AG04449 (cell line): ENCODE results near the gene SMCP.

Experiments used
- CTCF ChIA-PET: fragments of 350-600 bp; formaldehyde crosslinking; extraction: SDS; loops from one replicate; lab custom pipeline; 2021; ENCODE audit warnings: antibody characterized with exemption; lab: Yijun Ruan, JAX
- POLR2A ChIA-PET: fragments of 400-600, 350-600 bp; formaldehyde crosslinking; extraction: SDS; loops from one replicate; lab custom pipeline; 2020; ENCODE audit warnings: antibody characterized with exemption, inconsistent platforms; lab: Yijun Ruan, JAX
- DNase-seq: peaks from one replicate; pipeline ENCODE4 v3.0.0-alpha.2; 2010; ENCODE audit warnings: low read depth, low spot score
- H3K4me3 ChIP-seq: 2 replicates; pipeline ENCODE4 v1.5.1; 2011; ENCODE audit warnings: low read depth, mild to moderate bottlenecking, control low read depth, low read length
- TF ChIP-seq, protein P1 (sequence below): IDR thresholded peaks from one replicate; pipeline ENCODE4 v1.5.1; 2011; ENCODE audit warnings: mild to moderate bottlenecking, moderate library complexity, low read length, control low read depth, inconsistent platforms; ENCODE audit not compliant: insufficient read depth; ENCODE audit errors: missing control alignments

The SMCP gene

DNA sequence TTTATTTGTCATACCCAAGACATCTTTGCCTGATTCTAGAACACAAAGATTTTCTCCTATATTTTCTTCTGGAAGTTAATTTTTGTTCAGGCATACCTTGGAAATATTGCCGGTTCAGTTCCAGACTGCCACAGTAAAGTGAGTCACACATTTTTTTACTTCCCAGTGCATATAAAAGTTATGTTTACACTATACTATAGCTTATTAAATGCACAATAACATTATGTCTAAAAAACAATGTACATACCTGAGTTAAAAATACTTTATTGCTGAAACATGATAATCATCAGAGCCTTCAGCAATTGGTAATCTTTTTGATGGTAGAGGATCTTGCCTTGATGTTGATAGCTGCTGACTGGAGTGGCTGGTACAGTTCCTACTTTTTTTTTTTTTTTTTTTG, 10.0 kb downstream of the SMCP start:
- CTCF ChIA-PET: interaction anchor here (1.0 to 6.2 kb wide), 3 partner anchors 9 to 37 kb away, joined by 4 to 42 read pairs (median 13); no protein-coding TSS in a partner anchor
- no peak overlapping the region for H3K4me3 ChIP-seq
- DNase-seq: no peak
- POLR2A ChIA-PET: no interaction called here
- TF ChIP-seq, protein P1, sequence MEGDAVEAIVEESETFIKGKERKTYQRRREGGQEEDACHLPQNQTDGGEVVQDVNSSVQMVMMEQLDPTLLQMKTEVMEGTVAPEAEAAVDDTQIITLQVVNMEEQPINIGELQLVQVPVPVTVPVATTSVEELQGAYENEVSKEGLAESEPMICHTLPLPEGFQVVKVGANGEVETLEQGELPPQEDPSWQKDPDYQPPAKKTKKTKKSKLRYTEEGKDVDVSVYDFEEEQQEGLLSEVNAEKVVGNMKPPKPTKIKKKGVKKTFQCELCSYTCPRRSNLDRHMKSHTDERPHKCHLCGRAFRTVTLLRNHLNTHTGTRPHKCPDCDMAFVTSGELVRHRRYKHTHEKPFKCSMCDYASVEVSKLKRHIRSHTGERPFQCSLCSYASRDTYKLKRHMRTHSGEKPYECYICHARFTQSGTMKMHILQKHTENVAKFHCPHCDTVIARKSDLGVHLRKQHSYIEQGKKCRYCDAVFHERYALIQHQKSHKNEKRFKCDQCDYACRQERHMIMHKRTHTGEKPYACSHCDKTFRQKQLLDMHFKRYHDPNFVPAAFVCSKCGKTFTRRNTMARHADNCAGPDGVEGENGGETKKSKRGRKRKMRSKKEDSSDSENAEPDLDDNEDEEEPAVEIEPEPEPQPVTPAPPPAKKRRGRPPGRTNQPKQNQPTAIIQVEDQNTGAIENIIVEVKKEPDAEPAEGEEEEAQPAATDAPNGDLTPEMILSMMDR: no peak

DNA sequence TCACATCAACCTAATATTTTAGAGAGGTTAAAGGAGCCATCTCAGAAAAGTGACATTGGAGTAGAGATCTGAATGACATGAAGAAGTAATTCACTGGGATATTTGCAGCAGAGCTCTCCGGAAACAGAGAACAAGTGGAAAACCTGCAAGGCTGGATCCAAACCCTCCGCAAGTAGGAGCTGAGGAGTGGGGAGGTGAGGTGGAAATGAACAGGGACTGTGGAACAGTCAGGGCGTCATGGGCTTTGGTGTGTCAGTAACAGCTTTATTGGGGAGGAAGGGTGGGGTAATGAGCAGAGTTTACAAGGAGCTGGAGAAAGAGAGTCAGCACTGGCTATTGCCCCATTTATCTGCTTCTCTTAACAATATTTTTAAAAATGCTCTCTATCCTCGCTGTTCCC, 20.9 kb downstream of the SMCP start:
- no peak overlapping the region for H3K4me3 ChIP-seq
- no peak for DNase-seq
- ChIA-PET CTCF (interaction anchor here (2.1 kb wide), 1 partner anchor 27 kb away, joined by 10 read pairs; no protein-coding TSS in a partner anchor), POLR2A (no interaction called here)
- TF ChIP-seq, protein P1: no peak

DNA sequence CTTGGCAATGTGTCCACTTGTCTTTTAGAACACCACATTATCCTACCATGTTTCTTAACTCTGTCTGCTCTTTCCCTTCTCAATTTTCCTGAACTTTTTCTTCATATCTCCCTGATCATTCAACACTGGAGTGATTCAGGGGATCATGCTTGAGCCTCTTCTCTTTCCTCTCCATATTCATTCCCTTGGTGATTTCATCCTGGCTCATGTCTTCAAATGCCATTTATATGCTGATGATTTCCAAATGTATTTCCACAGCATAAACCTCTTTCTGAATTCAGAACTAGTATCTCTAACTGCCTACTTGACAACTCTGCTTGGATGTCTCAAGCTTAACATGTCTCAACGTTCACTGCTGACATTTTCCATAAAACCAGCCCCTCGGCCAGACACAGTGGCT, 21.8 kb downstream of the SMCP start:
- no peak for DNase-seq
- POLR2A ChIA-PET: no interaction called here
- CTCF ChIA-PET: interaction anchor here (2.1 to 21.3 kb wide), 2 partner anchors 26 to 29 kb away, joined by 10 to 203 read pairs; no protein-coding TSS in a partner anchor

DNA sequence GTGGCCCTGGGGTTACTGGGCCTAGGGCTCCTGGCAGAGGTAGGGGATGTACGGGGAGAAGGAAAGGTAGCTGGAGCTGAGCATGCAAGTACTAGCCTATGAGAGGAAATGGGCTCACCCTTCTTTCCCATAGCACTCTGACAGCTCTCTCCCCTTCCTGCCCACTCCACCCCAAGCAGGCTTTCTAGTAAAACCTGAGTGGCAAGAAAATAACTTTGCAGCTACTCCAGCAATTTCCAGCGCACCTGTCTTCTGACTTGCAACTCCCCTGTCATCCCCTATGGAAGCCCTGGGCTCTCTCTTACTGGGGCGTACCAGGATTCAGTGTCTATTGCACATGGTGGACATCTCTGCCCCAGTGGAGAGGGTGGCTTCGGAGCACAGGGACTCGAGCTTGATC, 23.5 kb downstream of the SMCP start:
- POLR2A ChIA-PET: no interaction called here
- TF ChIP-seq, protein P1: no peak
- no peak overlapping the region for H3K4me3 ChIP-seq
- no peak for DNase-seq
- CTCF ChIA-PET: interaction anchor here (1.7 to 21.3 kb wide), 2 partner anchors 24 to 31 kb away, joined by 9 to 203 read pairs; no protein-coding TSS in a partner anchor

More for the DNA sequence above, 21.8 kb downstream of the SMCP start:
- H3K4me3 ChIP-seq: no peak overlapping the region
- TF ChIP-seq, protein P1: no peak

DNA sequence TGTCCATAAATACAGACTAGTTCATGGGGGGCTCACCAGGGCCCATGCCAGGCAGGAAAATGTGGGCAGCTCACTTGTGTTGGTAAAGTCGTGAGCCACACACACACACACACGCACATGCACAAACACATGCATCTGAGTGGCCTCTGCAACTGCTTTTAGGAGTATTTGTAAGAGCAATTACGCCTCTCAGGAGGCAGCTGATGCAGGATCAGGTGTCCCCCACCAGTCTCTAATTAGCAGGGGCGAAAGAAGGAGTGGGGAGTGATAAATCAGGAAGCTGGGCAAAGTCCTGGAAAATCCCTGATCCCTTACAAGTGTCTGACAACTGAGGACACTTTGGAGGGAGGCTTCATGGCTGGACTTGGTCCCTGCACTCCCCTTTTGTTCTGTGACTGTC, 24.5 kb downstream of the SMCP start:
- ChIA-PET CTCF (interaction anchor here (1.7 to 21.3 kb wide), 2 partner anchors 23 to 32 kb away, joined by 9 to 203 read pairs; no protein-coding TSS in a partner anchor), POLR2A (no interaction called here)
- no peak overlapping the region for H3K4me3 ChIP-seq
- TF ChIP-seq, protein P1: no peak
- no peak for DNase-seq

DNA sequence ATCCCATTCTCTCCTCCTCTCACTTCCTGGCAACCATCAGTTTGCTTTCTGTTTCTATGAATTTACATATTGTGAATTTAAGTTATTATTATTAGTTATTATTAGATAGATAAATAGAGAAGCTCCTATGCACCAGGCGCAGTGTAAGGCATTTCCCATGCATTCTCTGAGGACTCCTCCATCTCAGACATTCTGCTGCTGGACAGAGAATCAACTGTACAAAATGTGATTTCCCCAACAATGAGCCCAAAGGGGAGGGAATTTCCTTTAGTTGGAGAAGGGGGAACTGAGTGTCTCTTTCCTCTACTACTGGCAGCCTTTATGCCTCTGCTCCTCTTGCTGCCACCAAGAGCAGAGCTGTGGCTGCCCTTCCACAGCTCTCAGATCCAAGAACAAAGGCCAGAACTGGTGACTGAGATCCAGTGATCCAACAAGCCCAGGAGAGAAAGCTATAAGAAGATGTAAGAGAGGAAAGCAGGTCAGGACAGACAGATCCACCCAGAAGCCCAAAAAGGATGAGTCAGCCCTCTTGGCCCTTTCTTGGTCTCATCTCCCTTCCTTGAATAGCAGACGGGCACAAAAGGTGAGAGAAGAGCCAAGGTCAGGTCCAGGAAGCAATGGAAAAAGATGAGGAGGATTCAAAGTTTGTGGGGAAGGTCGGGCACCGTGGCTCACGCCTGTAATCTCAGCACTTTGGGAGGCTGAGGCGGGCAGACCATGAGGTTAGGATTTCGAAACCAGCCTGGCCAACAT, 26.7 kb downstream of the SMCP start:
- ChIA-PET CTCF (interaction anchor here (21.3 kb wide), 1 partner anchor 34 kb away, joined by 203 read pairs; no protein-coding TSS in a partner anchor), POLR2A (no interaction called here)
- no peak overlapping the region for H3K4me3 ChIP-seq
- TF ChIP-seq, protein P1: no peak
- no peak for DNase-seq
